Spinal cord (tissue), 10 donors: ENCODE results near the gene PROC. TPM values are rescaled to one million over a fixed set of nuclear protein-coding genes. Genes with fewer than 3 reads are reported as not detected.

ENCODE experiments used
- DNase-seq, 6 donors: peaks; one replicate each; pipeline versions ENCODE4 v3.0.0 to v3.0.0-alpha.2; 2013 to 2015; ENCODE audit warnings: low spot score in 6 of 6, low read depth in 4 of 6
- H3K27ac ChIP-seq: one replicate; pipeline ENCODE4 v1.5.1; 2013; ENCODE audit warnings: low read depth, low read length, control low read depth
- H3K27me3 ChIP-seq: one replicate; pipeline ENCODE4 v1.6.1; 2013; ENCODE audit warnings: low read length; ENCODE audit not compliant: control insufficient read depth, insufficient read depth
- H3K36me3 ChIP-seq: one replicate; pipeline ENCODE4 v1.6.1; 2013; ENCODE audit warnings: low read length; ENCODE audit not compliant: control insufficient read depth, insufficient read depth
- H3K4me1 ChIP-seq: one replicate; pipeline ENCODE4 v1.6.1; 2013; ENCODE audit warnings: low read length; ENCODE audit not compliant: control insufficient read depth, insufficient read depth
- H3K4me3 ChIP-seq: one replicate; pipeline ENCODE4 v1.5.1; 2013; ENCODE audit warnings: low read depth, low read length, control low read depth
- H3K9me3 ChIP-seq: one replicate; pipeline ENCODE4 v1.6.1; 2013; ENCODE audit warnings: low read length; ENCODE audit not compliant: control insufficient read depth, insufficient read depth
- WGBS: methylation state at CpG from one replicate; pipeline ENCODE4 v1.1.5; 2013; ENCODE audit warnings: missing lambda C conversion rate; ENCODE audit not compliant: insufficient coverage; 5-methylcytosine and 5-hydroxymethylcytosine counted together
- polyA plus RNA-seq, 2 donors: library from polyadenylated mRNA; unstranded; fragments of 120-200 nt; gene quantifications; one replicate each; pipeline ENCODE4 v1.2.1, GENCODE V29; 2013; ENCODE audit not compliant: insufficient read length in 2 of 2
- small RNA-seq: library from RNA; depleted of rRNA; stranded (forward); fragments of <200 nt; gene quantifications from one replicate; pipeline ENCODE3, GENCODE V24; 2014; ENCODE audit warnings: low replicate concordance
- total RNA-seq, 2 donors: library from RNA; depleted of rRNA in 1 of 2; stranded (reverse); fragments of 120-200 nt in 1 of 2; fragments of >200 nt in 1 of 2; gene quantifications; one replicate each; pipeline versions ENCODE4 v1.2.3 to v1.2.4, GENCODE V29; 2013 to 2014
- donor health status: healthy.

Gene PROC
- total and polyA plus RNA-seq, 4 donors = 0.99 to 7.0 (median 3.6) TPM

DNA sequence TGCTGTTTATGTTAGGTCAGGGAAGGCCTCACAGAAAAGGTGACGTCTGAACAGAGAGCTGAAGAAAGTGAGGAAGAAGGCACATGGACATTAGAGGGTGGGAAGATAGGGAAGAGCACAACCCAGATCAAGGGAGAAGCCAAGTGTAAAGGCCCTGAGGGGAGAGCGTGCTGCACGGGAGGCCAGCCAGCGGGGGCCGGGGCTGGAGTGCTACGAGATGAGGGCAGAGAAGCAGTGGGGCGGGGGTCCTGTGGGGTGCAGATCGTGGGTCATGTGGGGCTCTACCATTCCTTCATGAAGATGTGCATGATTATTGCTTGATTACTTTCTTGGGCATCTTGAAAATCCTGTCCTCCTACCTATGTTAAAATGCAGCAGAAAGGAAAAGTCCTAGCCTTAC lies 50.8 kb downstream of the PROC start:
- H3K36me3 ChIP-seq = peaks cover 9% of the 10 kb centered on the region
- WGBS = 100% methylated on average over 2 of the region's 8 CpGs
- no peaks in the 10 kb centered on the region for H3K4me1 ChIP-seq
- no peaks in the 10 kb centered on the region for H3K27me3 ChIP-seq
- H3K27ac ChIP-seq = no peak overlapping the region
- no peaks in the 10 kb centered on the region for H3K9me3 ChIP-seq
- no peak overlapping the region for H3K4me3 ChIP-seq
- no peak for DNase-seq

DNA sequence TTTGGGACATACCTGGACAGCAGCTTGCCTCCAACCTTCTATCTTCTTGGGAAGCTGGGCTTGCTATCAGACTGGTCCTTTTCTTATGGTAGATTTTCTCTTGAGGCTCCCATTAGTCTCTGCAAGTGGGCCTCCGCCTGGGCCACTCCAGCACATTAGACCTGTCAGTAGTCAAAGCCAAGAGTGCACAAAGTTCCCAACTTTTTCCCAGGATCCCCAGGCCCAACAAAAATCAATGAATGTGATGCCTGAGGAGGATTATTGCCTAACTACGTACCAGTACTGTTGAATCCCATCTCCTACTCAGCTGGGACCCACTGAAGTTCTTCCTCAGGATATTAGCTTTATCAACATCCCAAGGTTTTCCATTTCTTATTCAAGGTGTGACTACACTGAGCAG lies 51.7 kb downstream of the PROC start:
- Histone ChIP-seq H3K27ac (no peak overlapping the region), H3K4me1 (no peaks in the 10 kb centered on the region), H3K9me3 (no peaks in the 10 kb centered on the region), H3K27me3 (no peaks in the 10 kb centered on the region), H3K4me3 (no peak overlapping the region), H3K36me3 (peaks cover 9% of the 10 kb centered on the region)
- no peak for DNase-seq
- 100% methylated on average over 1 of the region's 2 CpGs for WGBS

DNA sequence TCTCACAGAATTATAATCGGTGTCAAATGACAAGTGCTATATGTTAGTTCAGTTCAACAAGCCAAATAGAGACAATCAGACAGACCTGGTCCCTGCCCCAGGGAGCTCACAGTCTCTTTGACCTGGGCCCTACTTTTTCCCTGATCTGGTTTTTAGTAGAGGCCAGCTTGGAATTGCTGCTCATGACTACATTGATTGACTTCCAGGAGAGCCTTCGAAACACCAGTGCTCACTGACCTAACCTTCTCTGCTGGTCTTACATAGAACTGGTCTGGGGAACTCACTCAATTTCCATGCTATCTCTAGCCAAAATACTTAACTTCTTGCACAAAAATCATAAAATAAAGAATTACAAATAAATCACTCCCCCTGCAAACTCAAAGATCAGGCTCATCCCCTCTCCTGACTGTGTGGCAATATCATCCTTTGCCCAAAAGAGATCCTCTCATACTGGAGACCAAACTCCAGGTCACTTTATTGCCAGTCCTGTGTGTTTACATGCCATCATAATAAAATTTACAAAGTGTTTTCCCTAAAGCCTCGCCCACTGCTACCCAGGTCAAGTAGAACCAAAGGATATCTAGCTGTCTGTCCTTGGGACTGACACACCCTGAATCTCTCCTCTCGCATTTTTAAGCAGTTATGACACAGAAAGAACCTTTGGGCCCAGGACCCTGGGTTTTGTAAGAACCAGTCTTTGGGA lies 53.2 kb downstream of the PROC start:
- no peaks in the 10 kb centered on the region for H3K27me3 ChIP-seq
- no peaks in the 10 kb centered on the region for H3K4me1 ChIP-seq
- no peak overlapping the region for H3K27ac ChIP-seq
- WGBS = 91% methylated on average over 2 of the region's 4 CpGs
- no peaks in the 10 kb centered on the region for H3K9me3 ChIP-seq
- H3K36me3 ChIP-seq = peaks cover 9% of the 10 kb centered on the region
- no peak overlapping the region for H3K4me3 ChIP-seq
- no peak for DNase-seq

DNA sequence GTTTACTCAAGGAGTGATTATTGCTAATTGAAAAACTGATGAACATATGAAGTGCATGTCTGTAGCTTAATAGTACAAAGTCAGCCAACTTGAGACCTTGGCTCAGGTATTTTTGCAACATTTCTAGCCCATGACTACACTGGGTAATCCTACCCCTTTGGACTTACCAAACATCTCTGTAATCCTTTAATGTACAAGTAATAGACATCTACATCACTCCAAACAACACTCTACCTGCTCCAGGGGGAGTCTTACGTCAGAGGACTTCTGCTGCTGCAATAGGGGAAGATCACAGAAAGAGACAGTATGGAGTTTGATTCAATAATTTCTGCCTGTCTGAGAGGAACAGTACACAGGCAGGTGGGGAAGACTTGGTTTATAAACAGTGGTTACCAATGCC lies 54.0 kb downstream of the PROC start:
- WGBS = no CpG with 5 or more reads among the region's 1 CpG
- H3K4me1 ChIP-seq = no peaks in the 10 kb centered on the region

DNA sequence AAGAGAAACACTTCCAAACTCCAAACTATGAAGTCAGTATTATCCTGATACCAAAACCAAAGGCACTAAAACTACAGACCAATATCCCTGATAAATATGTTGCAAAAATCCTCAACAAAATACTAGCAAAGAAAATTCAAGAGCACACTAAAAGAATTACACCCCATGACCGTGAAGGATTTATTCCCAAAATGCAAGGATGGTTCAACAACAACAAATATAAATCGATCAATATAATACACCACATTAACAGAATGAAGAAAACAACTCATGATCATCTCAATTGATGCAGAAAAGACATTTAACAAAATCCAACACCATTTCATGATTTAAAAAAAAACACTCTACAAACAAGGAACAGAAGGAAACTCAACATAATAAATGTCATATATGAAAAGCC lies 57.6 kb downstream of the PROC start:
- Histone ChIP-seq H3K4me1 (no peaks in the 10 kb centered on the region), H3K27me3 (no peaks in the 10 kb centered on the region), H3K27ac (no peak overlapping the region), H3K36me3 (peaks cover 3% of the 10 kb centered on the region), H3K4me3 (no peak overlapping the region), H3K9me3 (no peaks in the 10 kb centered on the region)
- no peak for DNase-seq
- WGBS = 100% methylated on average over 2 of the region's 2 CpGs

More for the DNA sequence above, 54.0 kb downstream of the PROC start:
- Histone ChIP-seq H3K27ac (no peak overlapping the region), H3K4me3 (no peak overlapping the region), H3K36me3 (peaks cover 9% of the 10 kb centered on the region), H3K9me3 (no peaks in the 10 kb centered on the region), H3K27me3 (no peaks in the 10 kb centered on the region)
- no peak for DNase-seq

Small RNAs within 50 kb of the gene (small RNA-seq; reads per million reads assigned to genes)
- gene MIR4783 = 0.06 reads per million
- gene RNU4-48P = not detected

Other genes starting within 250 kb of the PROC start
- gene CYP27C1, start 198.1 kb upstream of the PROC start, total RNA-seq = 1 to 10 TPM; 1.0 to 1.3 TPM
- 1 to 10 TPM; 3.3 to 4.8 TPM for gene CYP27C1, start 198.1 kb upstream of the PROC start, polyA plus RNA-seq
- gene ERCC3, start 124.3 kb upstream of the PROC start, total RNA-seq = 10 to 100 TPM; 34.6 to 42.9 TPM
- gene ERCC3, start 124.3 kb upstream of the PROC start, polyA plus RNA-seq = 10 to 100 TPM; 61.2 to 63.7 TPM
- 10 to 100 TPM; 45.0 to 51.0 TPM for gene MAP3K2, start 30.5 kb upstream of the PROC start, total RNA-seq
- 10 to 100 TPM; 17.7 to 24.9 TPM for gene MAP3K2, start 30.5 kb upstream of the PROC start, polyA plus RNA-seq
- 10 to 100 TPM; 36.0 to 53.2 TPM for gene IWS1, start 108.1 kb downstream of the PROC start, total RNA-seq
- 10 to 100 TPM; 48.3 to 53.5 TPM for gene IWS1, start 108.1 kb downstream of the PROC start, polyA plus RNA-seq
- gene MYO7B, start 117.3 kb downstream of the PROC start, total RNA-seq = 1 to 10 TPM; 1.8 to 4.3 TPM
- 10 to 100 TPM; 10.6 to 20.0 TPM for gene MYO7B, start 117.3 kb downstream of the PROC start, polyA plus RNA-seq
- 10 to 100 TPM; 36.6 to 43.7 TPM for gene GPR17, start 227.7 kb downstream of the PROC start, total RNA-seq
- gene GPR17, start 227.7 kb downstream of the PROC start, polyA plus RNA-seq = 100 to 1,000 TPM; 253 to 376 TPM